Gastroesophageal sphincter (tissue), 3 donors: ENCODE data around the gene RMDN2.

Experiments
- POLR2A ChIP-seq, 2 donors: fragments of 450-650 bp; IDR thresholded peaks; one replicate each; pipeline ENCODE4 v1.6.1; 2017; ENCODE audit warnings: antibody characterized with exemption in 2 of 2, mild to moderate bottlenecking in 2 of 2, moderate library complexity in 1 of 2
- TF ChIP-seq, protein P1 (sequence below), 4 experiments: fragments of 200-600 bp in 2 of 4; fragments of 450-650 bp in 2 of 4; sonication (generic) in 1 of 4; IDR thresholded peaks; one replicate each; pipeline ENCODE4 v1.5.1; 2017 to 2019; ENCODE audit warnings: antibody characterized with exemption in 4 of 4, mild to moderate bottlenecking in 2 of 4, moderate library complexity in 2 of 4

DNA sequence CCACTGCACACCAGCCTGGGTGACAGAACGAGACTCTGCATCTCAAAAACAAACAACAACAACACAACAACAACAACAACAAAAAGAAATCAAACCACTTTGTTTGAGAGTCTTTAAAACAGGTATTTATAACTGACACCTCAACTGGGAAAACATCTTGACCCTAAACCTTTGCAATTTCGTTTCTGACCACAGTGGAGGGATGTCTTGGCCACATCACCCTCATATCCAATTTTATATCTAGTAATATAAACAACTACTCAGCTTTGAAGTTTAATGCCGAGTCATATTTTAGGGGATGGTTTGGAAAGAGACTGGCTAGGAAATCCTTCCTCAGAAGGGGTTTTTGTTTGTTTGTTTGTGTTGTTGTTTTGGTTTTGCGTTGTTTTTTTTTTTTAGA is 37.8 kb upstream of the RMDN2 start:
- TF ChIP-seq, protein P1, sequence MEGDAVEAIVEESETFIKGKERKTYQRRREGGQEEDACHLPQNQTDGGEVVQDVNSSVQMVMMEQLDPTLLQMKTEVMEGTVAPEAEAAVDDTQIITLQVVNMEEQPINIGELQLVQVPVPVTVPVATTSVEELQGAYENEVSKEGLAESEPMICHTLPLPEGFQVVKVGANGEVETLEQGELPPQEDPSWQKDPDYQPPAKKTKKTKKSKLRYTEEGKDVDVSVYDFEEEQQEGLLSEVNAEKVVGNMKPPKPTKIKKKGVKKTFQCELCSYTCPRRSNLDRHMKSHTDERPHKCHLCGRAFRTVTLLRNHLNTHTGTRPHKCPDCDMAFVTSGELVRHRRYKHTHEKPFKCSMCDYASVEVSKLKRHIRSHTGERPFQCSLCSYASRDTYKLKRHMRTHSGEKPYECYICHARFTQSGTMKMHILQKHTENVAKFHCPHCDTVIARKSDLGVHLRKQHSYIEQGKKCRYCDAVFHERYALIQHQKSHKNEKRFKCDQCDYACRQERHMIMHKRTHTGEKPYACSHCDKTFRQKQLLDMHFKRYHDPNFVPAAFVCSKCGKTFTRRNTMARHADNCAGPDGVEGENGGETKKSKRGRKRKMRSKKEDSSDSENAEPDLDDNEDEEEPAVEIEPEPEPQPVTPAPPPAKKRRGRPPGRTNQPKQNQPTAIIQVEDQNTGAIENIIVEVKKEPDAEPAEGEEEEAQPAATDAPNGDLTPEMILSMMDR (IDR thresholded peaks at IDR 0.05) = no peak
- TF ChIP-seq POLR2A (IDR thresholded peaks at IDR 0.05) = no peak
